GM21447 (cell line): Measurements from ENCODE around the gene CFAP299.
"Not testable (repeated sequence)": the region's sequence is repeated elsewhere in the genome, so short reads cannot be mapped to it uniquely, and the experiment has no call there.

ENCODE experiments used
- ATAC-seq: cut with Tn5 transposase; IDR thresholded peaks from one replicate; pipeline ENCODE4 v1.9.1; 2021; ENCODE audit not compliant: unreplicated experiment

CFAP299 gene

DNA sequence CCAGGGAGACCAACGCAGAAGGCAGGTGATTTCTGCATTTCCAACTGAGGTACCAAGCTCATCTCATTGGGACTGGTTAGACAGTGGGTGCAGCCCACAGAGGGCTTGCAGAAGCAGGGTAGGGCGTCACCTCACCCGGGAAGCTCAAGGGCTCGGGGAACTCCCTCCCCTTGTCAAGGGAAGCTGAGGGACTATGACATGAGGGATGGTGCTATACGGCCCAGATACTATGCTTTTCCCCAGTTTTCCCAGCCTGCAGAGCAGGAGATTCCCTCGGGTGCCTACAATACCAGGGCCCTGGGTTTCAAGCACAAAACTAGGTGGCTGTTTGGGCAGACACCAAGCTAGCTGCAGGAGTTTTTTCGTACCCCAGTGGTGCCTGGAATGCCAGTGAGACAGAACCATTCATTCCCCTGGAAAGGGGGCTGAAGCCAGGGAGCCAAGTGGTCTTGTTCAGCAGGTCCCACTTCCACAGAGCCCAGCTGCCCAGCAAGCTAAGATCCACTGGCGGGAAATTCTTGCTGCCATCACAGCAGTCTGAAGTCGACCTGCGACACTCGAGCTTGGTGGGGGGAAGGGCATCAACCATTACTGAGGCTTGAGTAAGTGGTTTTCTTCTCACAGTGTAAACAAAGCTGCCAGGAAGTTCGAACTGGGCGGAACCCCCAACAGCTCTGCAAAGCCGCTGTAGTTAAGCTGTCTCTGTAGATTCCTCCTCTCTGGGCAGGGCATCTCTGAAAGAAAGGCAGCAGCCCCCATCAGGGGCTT lies 103.9 kb downstream of the CFAP299 start:
- not testable (repeated sequence) for ATAC-seq

DNA sequence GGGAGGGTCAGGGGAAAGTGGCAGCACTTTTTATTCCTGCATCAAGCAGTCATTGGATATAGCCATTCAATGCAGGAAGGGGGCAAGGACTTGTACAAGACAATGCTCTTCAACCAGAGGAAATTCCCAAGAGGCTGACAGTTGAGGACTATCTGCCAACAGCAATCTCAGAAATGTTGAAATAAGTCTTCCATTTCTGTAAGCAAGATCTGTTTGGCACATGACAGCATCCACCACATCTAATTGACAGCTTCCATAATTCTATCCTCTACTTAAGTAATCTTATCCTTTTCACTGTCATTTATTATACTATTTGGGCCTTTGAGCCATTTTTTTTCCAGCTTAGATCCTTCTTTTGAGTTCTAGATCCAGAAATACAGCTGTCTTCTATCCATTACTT lies 110.7 kb downstream of the CFAP299 start:
- no peak for ATAC-seq

GRCh38 chr4:80446664-80447063 lies 111.1 kb downstream of the CFAP299 start:
- no peak for ATAC-seq

GRCh38 chr4:80447493-80447892 lies 112.0 kb downstream of the CFAP299 start:
- ATAC-seq = no peak

- no peak for ATAC-seq
These were observed 112.5 kb downstream of the CFAP299 start for GRCh38 chr4:80448056-80448455.

DNA sequence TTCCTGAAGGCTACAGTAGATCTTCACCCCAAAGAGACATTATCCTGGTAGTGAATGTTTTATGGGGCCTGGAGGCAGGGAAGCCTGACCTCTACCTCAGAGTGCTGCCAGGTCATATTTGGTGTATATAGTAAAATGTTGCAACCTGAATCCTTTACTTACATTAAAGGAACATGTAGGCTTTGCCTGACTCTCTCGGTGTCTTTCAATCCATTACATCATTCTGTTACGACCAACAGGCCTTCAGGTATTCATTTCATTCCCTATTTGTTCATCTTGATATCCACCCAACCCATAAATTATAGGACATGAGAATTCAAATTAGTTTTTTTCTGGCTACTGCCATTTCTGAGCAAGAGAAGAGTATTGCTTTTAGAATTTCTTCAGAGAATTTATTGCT lies 116.5 kb downstream of the CFAP299 start:
- no peak for ATAC-seq

DNA sequence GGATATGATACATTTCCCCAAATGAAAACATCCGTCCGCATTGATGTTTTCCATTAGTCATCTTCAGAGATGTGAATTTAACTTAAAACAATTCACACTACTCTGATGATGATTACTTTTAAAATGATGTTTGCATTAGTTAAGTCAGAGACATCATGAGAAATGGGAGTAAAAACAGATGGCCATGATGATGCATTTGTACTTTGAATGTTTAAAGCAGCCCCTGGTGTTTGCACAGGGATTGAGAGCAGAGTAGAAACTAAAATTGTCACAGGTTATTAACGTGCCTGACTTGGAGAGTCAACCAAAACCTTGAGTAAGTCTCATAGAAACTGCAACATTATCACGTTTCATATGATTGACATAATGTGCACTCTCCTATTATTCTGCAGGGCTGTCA lies 117.2 kb downstream of the CFAP299 start:
- ATAC-seq = no peak

DNA sequence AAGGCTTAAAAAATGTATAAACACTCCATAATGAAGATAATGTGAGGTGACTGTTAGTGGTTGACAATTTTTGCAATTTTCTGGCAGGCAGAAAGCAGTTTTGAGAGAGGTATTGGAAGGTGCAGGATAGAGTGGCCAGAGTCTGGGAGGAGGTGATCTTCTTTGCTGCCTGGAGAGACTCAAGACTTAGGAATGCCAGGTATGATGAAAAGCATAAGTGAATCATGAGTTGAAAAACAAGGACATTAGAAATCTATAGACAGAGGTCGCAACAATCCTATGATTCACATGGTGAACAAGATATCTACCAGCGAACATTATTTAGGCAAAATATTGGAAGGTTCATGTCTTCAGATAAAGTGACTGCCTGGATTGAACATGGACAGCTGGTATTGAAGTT lies 118.5 kb downstream of the CFAP299 start:
- no peak for ATAC-seq

- ATAC-seq = no peak
These were observed 119.0 kb downstream of the CFAP299 start for GRCh38 chr4:80454556-80454955.

DNA sequence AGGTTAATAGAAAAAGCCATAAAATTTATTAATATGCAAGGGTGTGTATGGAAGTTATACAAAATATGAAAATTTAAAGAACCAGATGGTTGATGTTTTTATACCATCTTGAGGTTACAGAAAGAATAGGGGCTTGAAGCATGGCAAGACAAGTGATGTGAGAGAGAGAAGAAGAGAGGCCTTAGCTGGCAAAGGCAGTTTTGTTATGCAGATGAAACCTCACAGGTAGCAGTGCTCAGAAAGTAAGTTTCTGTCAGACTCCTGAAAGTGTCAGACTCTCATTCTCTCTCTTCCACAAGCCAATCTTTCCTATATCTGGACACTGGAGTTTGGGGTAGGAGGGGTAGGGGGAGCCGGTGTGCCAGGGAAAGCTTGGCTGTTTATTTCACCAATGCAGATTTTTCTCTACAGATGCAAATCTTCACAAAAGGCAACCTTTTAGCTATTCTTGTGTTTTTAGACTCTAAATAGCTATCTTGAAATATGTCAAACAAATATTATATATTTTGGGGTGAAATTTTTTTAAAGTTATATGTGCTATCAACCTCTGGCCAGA lies 124.5 kb downstream of the CFAP299 start:
- no peak for ATAC-seq

DNA sequence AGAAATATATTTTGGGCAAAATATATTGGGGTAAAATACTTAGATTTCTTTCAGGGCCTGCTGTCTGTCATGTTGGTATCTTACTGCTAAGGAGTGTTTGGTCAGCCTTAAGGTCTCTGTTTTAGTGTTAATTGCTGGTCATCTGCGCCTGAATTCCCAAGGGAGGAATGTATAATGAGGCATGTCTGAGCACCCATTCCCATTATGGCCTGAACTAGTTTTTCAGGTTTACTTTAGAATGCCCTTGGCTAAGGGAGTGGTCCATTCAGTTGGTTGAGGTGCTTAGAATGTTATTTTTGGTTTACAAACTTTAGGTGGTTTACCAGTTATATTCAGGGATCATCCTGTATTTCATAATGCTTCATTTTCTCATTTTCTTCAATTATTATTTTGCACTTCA lies 125.9 kb downstream of the CFAP299 start:
- ATAC-seq = no peak

DNA sequence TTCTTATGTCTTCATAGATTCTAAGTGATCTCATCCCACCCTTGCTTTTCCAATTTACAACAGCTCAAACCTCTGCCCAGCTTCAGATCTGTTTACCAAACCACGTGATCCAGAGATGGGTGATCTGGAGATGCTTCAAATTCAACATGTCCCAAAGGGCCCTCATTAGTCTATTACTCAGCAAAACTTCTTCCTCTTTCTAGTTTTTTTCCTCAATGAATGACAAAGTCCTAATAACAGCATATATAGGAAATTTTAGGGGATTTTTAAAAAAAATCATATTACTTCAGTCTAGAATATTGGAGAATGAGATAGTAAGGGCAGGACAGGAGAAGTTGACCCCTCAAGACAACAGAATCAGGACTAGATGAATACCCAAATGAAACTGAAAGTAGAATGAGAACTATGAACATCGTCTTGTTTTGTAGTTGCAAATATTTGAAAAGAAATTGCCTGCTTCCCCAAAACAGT lies 127.1 kb downstream of the CFAP299 start:
- peak; percentile 50 for ATAC-seq

GRCh38 chr4:80463509-80463908 lies 128.0 kb downstream of the CFAP299 start:
- ATAC-seq = no peak

- ATAC-seq = no peak
These were observed 129.7 kb downstream of the CFAP299 start for GRCh38 chr4:80465238-80465637.

DNA sequence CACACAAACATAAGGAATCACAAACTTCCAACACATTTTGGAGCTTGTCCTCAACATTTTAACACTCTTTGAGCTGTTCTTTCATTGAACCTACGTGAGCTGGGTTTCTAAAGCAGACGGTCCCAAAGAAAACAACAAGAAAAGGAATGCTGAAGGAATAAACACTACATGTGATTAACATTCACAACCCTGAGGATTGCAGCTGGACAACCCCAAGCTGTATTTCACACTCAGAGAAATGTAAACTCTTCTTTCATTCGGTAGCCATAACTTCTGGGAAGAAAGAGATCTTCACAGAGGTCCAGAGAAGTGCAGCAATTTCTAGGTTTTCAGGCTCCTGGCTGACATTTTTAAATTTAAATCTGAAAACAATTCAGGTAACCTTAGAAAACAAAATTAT lies 130.2 kb downstream of the CFAP299 start:
- ATAC-seq = no peak

GRCh38 chr4:80466618-80467017 lies 131.1 kb downstream of the CFAP299 start:
- no peak for ATAC-seq

GRCh38 chr4:80471756-80472155 lies 136.2 kb downstream of the CFAP299 start:
- no peak for ATAC-seq

- ATAC-seq = no peak
These were observed 139.7 kb downstream of the CFAP299 start for GRCh38 chr4:80475236-80475635.

DNA sequence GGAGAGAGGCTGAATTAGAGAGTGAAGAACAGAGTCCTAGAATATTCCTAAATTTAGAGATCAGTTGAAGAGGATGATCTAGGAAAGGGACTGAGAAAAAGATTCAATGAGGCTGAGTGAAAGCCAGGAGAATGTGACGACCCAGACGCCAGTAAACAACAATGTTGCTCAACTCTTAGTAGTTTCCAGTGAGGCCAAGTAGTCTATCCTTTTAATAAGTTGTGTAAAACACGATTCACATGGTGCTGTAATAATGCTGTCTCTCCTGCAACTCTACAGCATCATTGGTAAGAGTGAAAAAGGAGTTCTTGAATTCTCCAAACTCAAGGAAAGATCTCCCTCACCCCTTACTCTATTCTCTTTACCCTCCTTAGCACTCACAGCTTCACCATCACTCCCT lies 140.3 kb downstream of the CFAP299 start:
- ATAC-seq = no peak

DNA sequence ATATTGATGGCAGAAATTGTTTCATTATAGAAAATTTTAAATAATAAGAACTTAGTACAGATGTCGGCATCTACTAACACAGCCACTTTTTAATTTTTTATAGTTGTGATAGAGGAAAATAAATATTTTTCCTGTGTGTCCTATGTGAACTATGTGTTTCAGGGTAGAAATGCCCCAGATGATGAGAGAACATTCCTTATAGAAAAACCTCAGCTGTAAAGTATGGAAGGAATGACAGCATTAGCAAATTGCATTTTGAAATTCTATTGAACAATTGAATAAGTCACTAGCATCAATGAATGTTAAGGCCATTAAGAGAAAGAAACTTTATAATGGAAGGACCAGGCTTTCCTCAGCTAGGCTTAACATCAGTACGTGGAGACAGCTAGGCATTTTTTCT lies 149.2 kb downstream of the CFAP299 start:
- ATAC-seq = no peak

- no peak for ATAC-seq
These were observed 151.1 kb downstream of the CFAP299 start for GRCh38 chr4:80486603-80487002.

DNA sequence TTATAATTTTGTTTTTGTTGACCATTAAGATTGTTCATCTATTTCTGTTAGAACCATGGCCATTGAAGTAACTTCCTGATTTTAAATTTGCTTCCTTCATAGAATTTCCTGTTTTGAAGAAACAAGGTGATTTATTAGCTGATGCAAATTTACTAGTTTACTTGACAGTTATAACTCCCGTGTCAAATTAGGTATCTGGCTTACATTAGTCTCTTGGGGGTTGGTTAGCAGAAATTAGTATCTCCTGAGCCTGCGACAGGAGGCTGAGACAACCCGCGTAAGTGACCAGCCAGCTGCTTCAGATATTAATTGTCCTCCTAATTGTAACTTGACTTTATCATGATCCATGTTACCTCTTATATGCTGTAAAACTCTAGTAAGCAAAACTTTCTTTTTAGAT lies 154.3 kb downstream of the CFAP299 start:
- peak; percentile 60 for ATAC-seq

DNA sequence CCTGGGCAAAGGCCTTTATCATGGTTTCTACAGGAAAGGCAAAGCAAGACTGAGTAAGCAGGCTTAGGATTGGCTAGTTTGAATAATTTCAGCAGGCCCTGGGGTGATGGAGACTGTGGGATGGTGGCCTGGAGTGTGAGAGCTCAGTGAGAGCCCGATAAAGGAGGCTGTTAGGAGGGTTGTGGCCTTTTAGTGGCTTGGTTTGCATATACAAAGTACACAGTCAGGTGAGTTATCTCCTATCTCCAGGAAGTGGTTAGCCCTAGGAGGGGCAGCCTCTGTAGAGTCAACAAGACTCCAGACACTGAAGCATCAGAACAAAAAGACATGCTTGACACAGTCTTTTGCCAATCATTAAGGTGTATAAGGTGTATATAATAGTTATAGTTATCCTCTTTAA lies 157.2 kb downstream of the CFAP299 start:
- ATAC-seq = peak; percentile 55
